CD4-positive, alpha-beta T cell treated with Interleukin-4 for 4 hours (primary cell): ENCODE measurements around the gene ADGRL1.

ENCODE experiments used
- DNase-seq: peaks from one replicate; pipeline ENCODE4 v3.0.0-alpha.2; 2020

The ADGRL1 gene

DNA sequence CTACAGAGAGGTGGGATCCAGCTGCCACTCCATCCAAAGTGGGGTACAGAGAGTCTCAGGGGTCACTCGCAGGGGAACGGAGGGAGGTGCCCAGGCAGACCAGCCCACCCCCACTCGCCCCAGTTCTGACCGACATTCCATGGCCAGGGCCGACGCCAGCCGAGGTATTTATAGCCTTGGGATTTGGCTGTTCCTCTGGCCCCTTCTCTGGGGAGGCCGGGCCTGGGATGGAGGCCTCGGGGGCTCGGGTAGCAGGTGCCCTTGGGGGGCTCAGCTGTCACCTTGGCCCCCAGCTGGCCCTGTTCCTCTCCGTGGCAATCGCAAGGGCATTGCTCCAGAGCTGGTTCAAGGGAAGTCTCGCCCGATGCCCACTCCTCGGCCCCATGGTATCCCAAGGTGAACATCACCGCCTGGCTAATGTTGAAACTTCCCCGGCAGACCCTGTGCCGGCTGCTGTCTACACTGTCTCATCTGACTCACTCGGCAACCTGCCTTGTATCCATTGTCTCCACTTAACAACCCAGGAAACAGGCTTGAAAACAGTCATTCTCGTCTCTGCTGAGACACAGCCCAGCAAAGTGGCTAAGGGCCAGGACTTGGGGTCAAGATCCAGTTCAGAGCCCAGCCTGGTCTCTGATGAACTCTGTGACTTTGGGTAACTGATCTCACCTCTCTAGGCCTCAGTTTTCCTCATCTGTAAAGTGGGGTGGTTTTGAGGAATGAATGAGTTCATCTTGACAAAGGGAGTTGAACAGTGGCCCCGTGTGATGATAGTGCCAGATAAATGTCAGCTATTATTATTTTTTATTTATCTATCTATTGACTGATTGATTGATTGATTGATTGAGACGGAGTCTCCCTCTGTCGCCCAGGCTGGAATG, 98.1 kb downstream of the ADGRL1 start:
- DNase-seq, result no peak

- DNase-seq, result no peak
These were observed 99.1 kb downstream of the ADGRL1 start for GRCh38 chr19:14106840-14107239.

DNA sequence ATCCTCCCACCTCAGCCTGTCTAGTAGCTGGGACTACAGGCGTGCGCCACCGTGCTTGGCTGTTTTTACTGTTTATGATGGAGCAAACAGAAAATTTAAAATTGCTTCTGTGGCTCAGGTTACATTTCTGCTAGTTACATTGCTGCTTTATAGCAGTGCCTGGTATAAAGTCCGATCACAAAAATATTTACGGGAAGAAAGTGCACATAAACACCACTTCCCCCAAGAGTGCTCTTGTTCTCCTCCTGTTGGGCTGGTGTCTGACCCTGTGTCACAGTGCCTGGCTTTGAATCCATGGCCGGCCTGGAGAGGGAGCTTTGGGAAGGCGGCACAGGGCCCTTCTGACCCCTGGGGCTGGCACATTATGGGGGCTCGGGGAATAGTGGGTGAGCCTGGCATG, 100.3 kb downstream of the ADGRL1 start:
- DNase-seq, result no peak

GRCh38 chr19:14103310-14103709, 102.7 kb downstream of the ADGRL1 start:
- no peak for DNase-seq

- DNase-seq, result no peak
These were observed 103.2 kb downstream of the ADGRL1 start for GRCh38 chr19:14102756-14103155.

DNA sequence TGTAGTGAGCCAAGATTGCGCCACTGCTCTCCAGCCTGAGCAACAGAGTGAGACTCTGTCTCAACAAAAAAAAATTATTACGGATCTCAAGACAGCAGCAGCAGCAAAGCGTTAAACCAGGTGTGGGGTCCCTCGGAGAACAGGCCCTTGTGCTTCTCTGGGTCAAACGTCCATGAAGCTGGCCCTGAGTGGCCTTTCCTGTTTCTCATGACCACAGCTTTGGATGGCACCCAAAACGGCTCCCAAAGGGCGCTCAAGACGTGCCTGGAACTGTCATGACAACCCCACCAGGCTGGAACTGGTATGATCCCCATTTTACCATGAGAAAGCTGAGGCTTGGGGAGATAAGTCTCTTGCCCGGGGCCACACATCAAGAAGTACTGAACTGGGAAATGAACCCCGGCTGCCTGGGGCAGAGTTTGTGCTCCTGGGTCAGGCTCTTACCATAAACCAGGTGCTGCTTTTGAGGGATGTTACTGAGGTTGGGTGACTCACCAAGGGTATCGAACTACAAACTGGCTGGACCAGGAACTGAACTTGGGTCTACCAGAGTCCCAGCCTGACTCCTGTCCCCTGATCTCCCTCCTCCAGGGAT, 103.8 kb downstream of the ADGRL1 start:
- no peak for DNase-seq

GRCh38 chr19:14101003-14101545, 104.9 kb downstream of the ADGRL1 start:
- no peak for DNase-seq
